OCI-LY1 (cell line): Measurements from ENCODE around the gene ZNF648.

Experiments used
- EZH2 ChIP-seq: fragments of 200-600 bp; sonication (generic), shearing (Covaris generic); IDR thresholded peaks from 2 replicates; pipeline ENCODE4 v1.8.0; 2017; ENCODE audit warnings: borderline replicate concordance, mixed run types, mild to moderate bottlenecking, antibody characterized with exemption, low read length, moderate library complexity, mixed read lengths
- TF ChIP-seq, protein P1 (sequence below): fragments of 200-600 bp; sonication (generic), shearing (Covaris generic); IDR thresholded peaks from 2 replicates; pipeline ENCODE4 v1.5.1; 2017; ENCODE audit warnings: mild to moderate bottlenecking, antibody characterized with exemption, low read length, moderate library complexity, mixed read lengths

- TF ChIP-seq, protein P1, sequence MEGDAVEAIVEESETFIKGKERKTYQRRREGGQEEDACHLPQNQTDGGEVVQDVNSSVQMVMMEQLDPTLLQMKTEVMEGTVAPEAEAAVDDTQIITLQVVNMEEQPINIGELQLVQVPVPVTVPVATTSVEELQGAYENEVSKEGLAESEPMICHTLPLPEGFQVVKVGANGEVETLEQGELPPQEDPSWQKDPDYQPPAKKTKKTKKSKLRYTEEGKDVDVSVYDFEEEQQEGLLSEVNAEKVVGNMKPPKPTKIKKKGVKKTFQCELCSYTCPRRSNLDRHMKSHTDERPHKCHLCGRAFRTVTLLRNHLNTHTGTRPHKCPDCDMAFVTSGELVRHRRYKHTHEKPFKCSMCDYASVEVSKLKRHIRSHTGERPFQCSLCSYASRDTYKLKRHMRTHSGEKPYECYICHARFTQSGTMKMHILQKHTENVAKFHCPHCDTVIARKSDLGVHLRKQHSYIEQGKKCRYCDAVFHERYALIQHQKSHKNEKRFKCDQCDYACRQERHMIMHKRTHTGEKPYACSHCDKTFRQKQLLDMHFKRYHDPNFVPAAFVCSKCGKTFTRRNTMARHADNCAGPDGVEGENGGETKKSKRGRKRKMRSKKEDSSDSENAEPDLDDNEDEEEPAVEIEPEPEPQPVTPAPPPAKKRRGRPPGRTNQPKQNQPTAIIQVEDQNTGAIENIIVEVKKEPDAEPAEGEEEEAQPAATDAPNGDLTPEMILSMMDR, result no peak
- no peak for TF ChIP-seq EZH2
Observed at GRCh38 chr1:182110635-182111034, 49.1 kb upstream of the ZNF648 start.
